GM18505 (cell line): Measurements from ENCODE around the gene PLCH2.

ENCODE experiments used
- ATAC-seq: cut with Tn5 transposase; IDR thresholded peaks from one replicate; pipeline ENCODE4 v1.9.1; 2021; ENCODE audit not compliant: unreplicated experiment
- POLR2A ChIP-seq: IDR thresholded peaks from 4 replicates; pipeline ENCODE4 v1.6.1; 2011; ENCODE audit warnings: borderline replicate concordance; ENCODE audit not compliant: insufficient read depth, insufficient read length; ENCODE audit errors: extremely low read depth

PLCH2 gene

GRCh38 chr1:2470290-2471158 is 5.6 kb upstream of the PLCH2 start:
- no peak for ATAC-seq

GRCh38 chr1:2471159-2471471 is 5.0 kb upstream of the PLCH2 start:
- ATAC-seq = no peak
- TF ChIP-seq POLR2A = no peak

More at GRCh38 chr1:2470290-2471158, 5.6 kb upstream of the PLCH2 start:
- no peak for TF ChIP-seq POLR2A

GRCh38 chr1:2471587-2472001 is 4.5 kb upstream of the PLCH2 start:
- no peak for ATAC-seq
- TF ChIP-seq POLR2A = no peak

- no peak for ATAC-seq
- no peak for TF ChIP-seq POLR2A
These were observed 4.0 kb upstream of the PLCH2 start for GRCh38 chr1:2472109-2472508.

GRCh38 chr1:2472561-2473177 is 3.4 kb upstream of the PLCH2 start:
- no peak for TF ChIP-seq POLR2A
- no peak for ATAC-seq

GRCh38 chr1:2473198-2473597 is 2.9 kb upstream of the PLCH2 start:
- ATAC-seq = no peak
- TF ChIP-seq POLR2A = no peak

GRCh38 chr1:2474104-2474844 is 1.8 kb upstream of the PLCH2 start:
- no peak for ATAC-seq
- no peak for TF ChIP-seq POLR2A

- TF ChIP-seq POLR2A = no peak
These were observed 1.1 kb upstream of the PLCH2 start for GRCh38 chr1:2474933-2475371.

GRCh38 chr1:2475571-2475970 is 518 bp upstream of the PLCH2 start:
- no peak for ATAC-seq
- TF ChIP-seq POLR2A = no peak

More at GRCh38 chr1:2474933-2475371, 1.1 kb upstream of the PLCH2 start:
- no peak for ATAC-seq

GRCh38 chr1:2477309-2477708 is 1.2 kb downstream of the PLCH2 start:
- TF ChIP-seq POLR2A = no peak
- ATAC-seq = no peak

- no peak for ATAC-seq
- TF ChIP-seq POLR2A = no peak
These were observed 1.9 kb downstream of the PLCH2 start for GRCh38 chr1:2477791-2478499.

- ATAC-seq = no peak
- TF ChIP-seq POLR2A = no peak
These were observed 3.1 kb downstream of the PLCH2 start for GRCh38 chr1:2479186-2479585.

GRCh38 chr1:2479618-2480017 is 3.5 kb downstream of the PLCH2 start:
- ATAC-seq = no peak
- TF ChIP-seq POLR2A = no peak
